Adrenal gland (tissue), 5 donors: Measurements from ENCODE around the gene DENND4A.

Experiments used
- CTCF ChIP-seq, 6 experiments: fragments of 450-650 bp in 4 of 6; fragments of 200-600 bp in 2 of 6; sonication (generic) in 1 of 6; IDR thresholded peaks; 1 replicate in 5 of 6; 2 replicates in 1 of 6; pipeline versions ENCODE4 v1.5.1 to v1.8.0; 2016 to 2021; ENCODE audit warnings: antibody characterized with exemption in 6 of 6, mild to moderate bottlenecking in 2 of 6, moderate library complexity in 1 of 6
- POLR2A ChIP-seq, 2 donors: fragments of 450-650 bp; IDR thresholded peaks; one replicate each; pipeline ENCODE4 v1.6.1; 2017; ENCODE audit warnings: antibody characterized with exemption in 2 of 2, mild to moderate bottlenecking in 2 of 2, moderate library complexity in 1 of 2
- donor health status: DM: no; HTN: no; CAD: no.

GRCh38 chr15:65824941-65825544 is 33.0 kb upstream of the DENND4A start:
- TF ChIP-seq POLR2A (IDR thresholded peaks at IDR 0.05) (no peak), CTCF (IDR thresholded peaks at IDR 0.05) (no peak)
